Mesangial cell (primary cell): ENCODE measurements around the gene UGT1A10. TPM values are rescaled to one million over a fixed set of nuclear protein-coding genes. Genes with fewer than 3 reads are reported as not detected.

ENCODE experiments used
- total RNA-seq: library from RNA; depleted of rRNA; stranded (reverse); fragments of >200 nt; gene quantifications from 2 replicates; pipeline ENCODE4 v1.2.3, GENCODE V29; 2015

Gene UGT1A10
- total RNA-seq, result not detected in 2 replicates

GRCh38 chr2:233636306-233636705, at the start of gene UGT1A10:
TSS of gene UGT1A10 (plus strand) at chr2:233636448. CDS start at chr2:233636523, 75 bp downstream.

GRCh38 chr2:233617476-233617875, 18.8 kb upstream of the UGT1A10 start, which contains the start of gene UGT1A8:
TSS of gene UGT1A8 (plus strand) at chr2:233617633. CDS start at chr2:233617708, 75 bp downstream.

GRCh38 chr2:233671290-233672161, 35.3 kb downstream of the UGT1A10 start, which contains the start of gene UGT1A9:
TSS of gene UGT1A9 (plus strand) at chr2:233671898. CDS start at chr2:233671935, 37 bp downstream.

GRCh38 chr2:233681521-233682099, 45.4 kb downstream of the UGT1A10 start, which contains the start of gene UGT1A7:
TSS of gene UGT1A7 (plus strand) at chr2:233681901. CDS start at chr2:233681938, 37 bp downstream.

GRCh38 chr2:233692648-233693047, 56.4 kb downstream of the UGT1A10 start, which contains the start of gene UGT1A6:
TSS of gene UGT1A6 (plus strand) at chr2:233692890. CDS start at chr2:233693005, 115 bp downstream.

GRCh38 chr2:233712611-233713261, 76.5 kb downstream of the UGT1A10 start, which contains the start of gene UGT1A5:
TSS of gene UGT1A5 (plus strand) at chr2:233712907. CDS start at chr2:233712992, 85 bp downstream.

GRCh38 chr2:233718552-233718951, 82.3 kb downstream of the UGT1A10 start, which contains the start of gene UGT1A4:
TSS of gene UGT1A4 (plus strand) at chr2:233718736. CDS start at chr2:233718821, 85 bp downstream.

GRCh38 chr2:233728723-233729301, 92.6 kb downstream of the UGT1A10 start, which contains the start of gene UGT1A3:
TSS of gene UGT1A3 (plus strand) at chr2:233729042. CDS start at chr2:233729127, 85 bp downstream.

GRCh38 chr2:233760043-233760442, 123.8 kb downstream of the UGT1A10 start, which contains the start of gene UGT1A1:
TSS of gene UGT1A1 (plus strand) at chr2:233760270. CDS start at chr2:233760288, 18 bp downstream.

GRCh38 chr2:233778030-233778429, 141.8 kb downstream of the UGT1A10 start, which contains the start of gene MROH2A:
TSS of gene MROH2A (plus strand) at chr2:233778330. CDS start at chr2:233779359, 1,029 bp downstream.

Other genes with a start within 250 kb of the UGT1A10 start
- 25.3 and 31.6 TPM in 2 replicates for gene USP40, start 69.7 kb upstream of the UGT1A10 start, total RNA-seq
- gene UGT1A8, start 18.8 kb upstream of the UGT1A10 start, total RNA-seq, result not detected in 2 replicates
- gene UGT1A9, start 35.5 kb downstream of the UGT1A10 start, total RNA-seq, result 0.13 and 0.16 TPM in 2 replicates
- gene UGT1A7, start 45.5 kb downstream of the UGT1A10 start, total RNA-seq, result not detected in 2 replicates
- 0.65 and 7.6 TPM in 2 replicates for gene UGT1A6, start 56.4 kb downstream of the UGT1A10 start, total RNA-seq
- not detected in 2 replicates for gene UGT1A5, start 76.5 kb downstream of the UGT1A10 start, total RNA-seq
- not detected in 2 replicates for gene UGT1A4, start 82.3 kb downstream of the UGT1A10 start, total RNA-seq
- not detected in 2 replicates for gene UGT1A3, start 92.6 kb downstream of the UGT1A10 start, total RNA-seq
- gene UGT1A1, start 123.8 kb downstream of the UGT1A10 start, total RNA-seq, result 0.13 TPM in 1 of 2 replicates, not detected in the other
- not detected in 2 replicates for gene MROH2A, start 141.9 kb downstream of the UGT1A10 start, total RNA-seq
- 2.7 and 62.2 TPM in 2 replicates for gene HJURP, start 218.1 kb downstream of the UGT1A10 start, total RNA-seq